NK-92 (cell line): ENCODE measurements around the gene SPTSSB.

ENCODE experiments used
- DNase-seq: peaks from one replicate; lab custom pipeline; 2025; ENCODE audit not compliant: unreplicated experiment; lab: John Stamatoyannopoulos, UW

The SPTSSB gene

GRCh38 chr3:161342629-161343028 is 28.7 kb downstream of the SPTSSB start:
- no peak for DNase-seq

GRCh38 chr3:161339517-161340500 is 31.5 kb downstream of the SPTSSB start:
- no peak for DNase-seq

GRCh38 chr3:161337311-161337710 is 34.0 kb downstream of the SPTSSB start:
- no peak for DNase-seq

GRCh38 chr3:161336661-161337060 is 34.7 kb downstream of the SPTSSB start:
- DNase-seq = no peak

- DNase-seq = no peak
Observed at GRCh38 chr3:161333696-161334095, 37.6 kb downstream of the SPTSSB start.

- no peak for DNase-seq
Observed at GRCh38 chr3:161332792-161333191, 38.5 kb downstream of the SPTSSB start.

GRCh38 chr3:161325059-161325458 is 46.3 kb downstream of the SPTSSB start:
- DNase-seq = no peak

- no peak for DNase-seq
Observed at GRCh38 chr3:161323926-161324621, 47.2 kb downstream of the SPTSSB start.

GRCh38 chr3:161322781-161323568 is 48.3 kb downstream of the SPTSSB start:
- no peak for DNase-seq

GRCh38 chr3:161320837-161321236 is 50.5 kb downstream of the SPTSSB start:
- DNase-seq = no peak

GRCh38 chr3:161319867-161320266 is 51.5 kb downstream of the SPTSSB start:
- no peak for DNase-seq

GRCh38 chr3:161317077-161317476 is 54.2 kb downstream of the SPTSSB start:
- no peak for DNase-seq

GRCh38 chr3:161316006-161316689 is 55.2 kb downstream of the SPTSSB start:
- no peak for DNase-seq

- no peak for DNase-seq
Observed at GRCh38 chr3:161314836-161315395, 56.4 kb downstream of the SPTSSB start.

GRCh38 chr3:161310649-161311423 is 60.5 kb downstream of the SPTSSB start:
- DNase-seq = peak; percentile 6

GRCh38 chr3:161305095-161305991 is 66.0 kb downstream of the SPTSSB start:
- no peak for DNase-seq

GRCh38 chr3:161296814-161297213 is 74.5 kb downstream of the SPTSSB start:
- no peak for DNase-seq

GRCh38 chr3:161295325-161295724 is 76.0 kb downstream of the SPTSSB start:
- no peak for DNase-seq
